H1 (cell line): ENCODE data around the gene FOXD4L6. TPM values are rescaled to one million over a fixed set of nuclear protein-coding genes. Genes with fewer than 3 reads are reported as not detected.
"Not testable (repeated sequence)": the region's sequence is repeated elsewhere in the genome, so short reads cannot be mapped to it uniquely, and the experiment has no call there.

Experiments used
- CTCF ChIA-PET: fragments of 300-600 bp; sonication (Branson Sonifier 250); formaldehyde crosslinking; loops from one replicate; lab custom pipeline; 2021; ENCODE audit not compliant: partially characterized antibody; lab: Charles Lee
- POLR2A ChIA-PET: fragments of 300-600 bp; sonication (Branson Sonifier 250); formaldehyde crosslinking; loops from one replicate; lab custom pipeline; 2021; ENCODE audit warnings: inconsistent platforms; ENCODE audit not compliant: partially characterized antibody; lab: Charles Lee
- DNase-seq, 2 experiments: peaks; one replicate each; pipeline versions ENCODE4 v3.0.0 to v3.0.0-alpha.2; 2010 to 2022; ENCODE audit warnings: low spot score in 2 of 2, low read depth in 1 of 2, mixed read lengths in 1 of 2
- FAIRE-seq: peaks from 2 replicates; lab custom pipeline; 2011; peaks lifted over from hg19 to GRCh38; lab: Jason Lieb, UNC
- H2AFZ ChIP-seq: 2 replicates; pipeline ENCODE4 v1.8.1; 2012; ENCODE audit warnings: low read length, inconsistent platforms
- H2AK5ac ChIP-seq: 2 replicates; pipeline ENCODE4 v1.6.1; 2013; ENCODE audit warnings: low read depth, low read length
- H2BK120ac ChIP-seq: replicated peaks from 2 replicates; pipeline ENCODE3; 2013; ENCODE audit warnings: low read depth, low read length, inconsistent platforms
- H2BK12ac ChIP-seq: 2 replicates; pipeline ENCODE4 v1.6.1; 2013; ENCODE audit warnings: low read depth, low read length
- H2BK15ac ChIP-seq: 2 replicates; pipeline ENCODE4 v1.6.1; 2013; ENCODE audit warnings: low read length
- H2BK20ac ChIP-seq: 2 replicates; pipeline ENCODE4 v1.6.1; 2013; ENCODE audit warnings: low read length
- H2BK5ac ChIP-seq: 2 replicates; pipeline ENCODE4 v1.6.1; 2013; ENCODE audit warnings: low read depth, low read length
- H3K14ac ChIP-seq: 2 replicates; pipeline ENCODE4 v1.6.1; 2013; ENCODE audit warnings: inconsistent platforms; ENCODE audit not compliant: insufficient read length
- H3K18ac ChIP-seq: 2 replicates; pipeline ENCODE4 v1.6.1; 2013; ENCODE audit warnings: low read length; ENCODE audit errors: extremely low read depth
- H3K23ac ChIP-seq: 2 replicates; pipeline ENCODE4 v1.6.1; 2013; ENCODE audit warnings: inconsistent platforms; ENCODE audit not compliant: insufficient read length
- H3K23me2 ChIP-seq: 2 replicates; pipeline ENCODE4 v1.6.1; 2013; ENCODE audit warnings: low read depth, low read length
- H3K27ac ChIP-seq: 2 replicates; pipeline ENCODE4 v1.6.1; 2011; ENCODE audit warnings: low read depth, low read length, inconsistent platforms
- H3K27me3 ChIP-seq, 4 experiments: replicated peaks in 1 of 4; 1 replicate in 1 of 4; 2 replicates in 3 of 4; pipeline versions ENCODE4 v1.6.1 to v1.8.1; 2011 to 2013; ENCODE audit warnings: low read length in 3 of 4, mild to moderate bottlenecking in 3 of 4, inconsistent platforms in 2 of 4, mixed read lengths in 2 of 4, moderate library complexity in 1 of 4; ENCODE audit not compliant: control insufficient read depth in 3 of 4, insufficient read depth in 3 of 4; ENCODE audit errors: extremely low read depth in 1 of 4
- H3K36me3 ChIP-seq, 4 experiments: 2 replicates each; pipeline versions ENCODE4 v1.6.1 to v1.8.1; 2011 to 2013; ENCODE audit warnings: mild to moderate bottlenecking in 4 of 4, low read length in 3 of 4, moderate library complexity in 2 of 4, control low read depth in 1 of 4, inconsistent platforms in 1 of 4; ENCODE audit not compliant: insufficient read depth in 4 of 4, control insufficient read depth in 2 of 4
- H3K4ac ChIP-seq: replicated peaks from 2 replicates; pipeline ENCODE3; 2013; ENCODE audit warnings: low read length, low read depth, mixed read lengths, inconsistent platforms; ENCODE audit not compliant: insufficient read length
- H3K4me1 ChIP-seq, 4 experiments: replicated peaks in 1 of 4; 1 replicate in 1 of 4; 2 replicates in 3 of 4; pipeline versions ENCODE4 v1.6.1 to v1.8.1; 2011 to 2013; ENCODE audit warnings: low read length in 3 of 4, inconsistent platforms in 2 of 4, mixed read lengths in 1 of 4; ENCODE audit not compliant: insufficient read depth in 4 of 4, control insufficient read depth in 3 of 4
- H3K4me2 ChIP-seq, 2 experiments: 2 replicates each; pipeline versions ENCODE4 v1.6.1 to v1.8.1; 2011 to 2013; ENCODE audit warnings: low read depth in 2 of 2, low read length in 2 of 2, control low read depth in 1 of 2, inconsistent platforms in 1 of 2, mild to moderate bottlenecking in 1 of 2; ENCODE audit not compliant: insufficient read depth in 1 of 2
- H3K4me3 ChIP-seq, 4 experiments: fragments of 200-600, 300-600 bp in 1 of 4; sonication (generic), shearing (Covaris generic), sonication (Bioruptor Twin) in 1 of 4; 2 replicates each; pipeline versions ENCODE4 v1.5.1 to v1.8.1; 2011 to 2016; ENCODE audit warnings: low read length in 4 of 4, low read depth in 3 of 4, control low read depth in 2 of 4, inconsistent platforms in 2 of 4, mild to moderate bottlenecking in 2 of 4, mixed read lengths in 1 of 4, moderate library complexity in 1 of 4; ENCODE audit not compliant: insufficient read depth in 2 of 4; ENCODE audit errors: extremely low read depth in 1 of 4
- H3K56ac ChIP-seq: replicated peaks from 2 replicates; pipeline ENCODE3; 2013; ENCODE audit warnings: low read depth, mild to moderate bottlenecking, mixed read lengths, low read length, inconsistent platforms; ENCODE audit not compliant: insufficient read length
- H3K79me1 ChIP-seq: 2 replicates; pipeline ENCODE4 v1.6.1; 2013; ENCODE audit warnings: low read depth, low read length, control low read depth
- H3K79me2 ChIP-seq, 2 experiments: 2 replicates each; pipeline versions ENCODE4 v1.6.1 to v1.8.1; 2012 to 2013; ENCODE audit warnings: low read length in 2 of 2, mild to moderate bottlenecking in 2 of 2, inconsistent platforms in 1 of 2; ENCODE audit not compliant: insufficient read depth in 2 of 2, control insufficient read depth in 1 of 2
- H3K9ac ChIP-seq, 4 experiments: replicated peaks in 1 of 4; 1 replicate in 1 of 4; 2 replicates in 3 of 4; pipeline versions ENCODE4 v1.6.1 to v1.8.1; 2011 to 2013; ENCODE audit warnings: low read depth in 3 of 4, low read length in 3 of 4, control low read depth in 2 of 4, mild to moderate bottlenecking in 2 of 4, moderate library complexity in 2 of 4, inconsistent platforms in 1 of 4; ENCODE audit errors: extremely low read depth in 1 of 4
- H3K9me3 ChIP-seq, 2 experiments: 2 replicates each; pipeline versions ENCODE4 v1.6.1 to v1.8.1; 2012 to 2013; ENCODE audit warnings: mild to moderate bottlenecking in 2 of 2, moderate library complexity in 2 of 2, control low read depth in 1 of 2, inconsistent platforms in 1 of 2, low read depth in 1 of 2, low read length in 1 of 2, mixed read lengths in 1 of 2; ENCODE audit not compliant: insufficient read depth in 2 of 2
- H4K20me1 ChIP-seq, 2 experiments: replicated peaks in 1 of 2; 2 replicates each; pipeline versions ENCODE3 to v1.8.1; 2011 to 2013; ENCODE audit warnings: inconsistent platforms in 2 of 2, low read length in 2 of 2, mild to moderate bottlenecking in 1 of 2; ENCODE audit not compliant: insufficient read depth in 2 of 2, control insufficient read depth in 1 of 2
- H4K5ac ChIP-seq: 2 replicates; pipeline ENCODE4 v1.6.1; 2013; ENCODE audit warnings: low read length, low read depth, mixed read lengths, inconsistent platforms; ENCODE audit not compliant: insufficient read length
- H4K8ac ChIP-seq: 2 replicates; pipeline ENCODE4 v1.8.0; 2013; ENCODE audit warnings: mild to moderate bottlenecking, moderate library complexity, low read length, inconsistent platforms; ENCODE audit not compliant: insufficient read depth; ENCODE audit errors: extremely low read depth
- H4K91ac ChIP-seq: replicated peaks from 2 replicates; pipeline ENCODE3; 2013; ENCODE audit warnings: low read length, mixed read lengths, inconsistent platforms; ENCODE audit not compliant: insufficient read length
- WGBS, 2 experiments: shearing (Covaris generic) in 1 of 2; methylation state at CpG; one replicate each; pipeline versions ENCODE4 v1.1.6 to v1.1.7; 2013 to 2015; ENCODE audit warnings: low lambda C conversion rate in 2 of 2, mixed read lengths in 2 of 2, inconsistent platforms in 1 of 2, low coverage in 1 of 2, missing lambda C conversion rate in 1 of 2; ENCODE audit not compliant: insufficient replicate concordance in 2 of 2, insufficient coverage in 1 of 2, insufficient read length in 1 of 2; ENCODE audit errors: extremely low coverage in 1 of 2, missing lambda C conversion rate in 1 of 2; 5-methylcytosine and 5-hydroxymethylcytosine counted together
- polyA plus RNA-seq, 7 experiments: library from polyadenylated mRNA; depleted of rRNA in 3 of 7; stranded (reverse) in 5 of 7; unstranded in 2 of 7; fragments of >200 nt in 5 of 7; fragments of 200-250 nt in 2 of 7; gene quantifications; 1 replicate in 5 of 7; 2 replicates in 1 of 7; 4 replicates in 1 of 7; pipeline versions ENCODE4 v1.2.1 to v1.2.3, GENCODE V29; 2011 to 2013; ENCODE audit warnings: missing spikeins in 2 of 7, mixed read lengths in 2 of 7
- total RNA-seq: library from RNA; stranded (reverse); fragmentation: NEBNext Ultra II Directional; extraction: Animal tissue kit (Norgen Biotek cat#: 25700); gene quantifications from 2 replicates; pipeline ENCODE4 v1.2.1, GENCODE V29; 2021

The FOXD4L6 gene
- total and polyA plus RNA-seq, 2 of the 8 experiments (the other 6 are each of a cell fraction or from before 2014, with no cell fraction given) = 0.13 TPM; not detected in 1

GRCh38 chr9:41086685-41087084 is 41.8 kb downstream of the FOXD4L6 start:
- H3K79me2 ChIP-seq, H3K23me2 ChIP-seq, H3K4ac ChIP-seq, H2BK12ac ChIP-seq, DNase-seq, H3K14ac ChIP-seq, H2BK5ac ChIP-seq, POLR2A ChIA-PET, H3K56ac ChIP-seq, H3K9me3 ChIP-seq, H4K20me1 ChIP-seq, H3K23ac ChIP-seq, H3K4me2 ChIP-seq, H3K18ac ChIP-seq, H2BK20ac ChIP-seq, CTCF ChIA-PET, H4K5ac ChIP-seq, H4K91ac ChIP-seq, H3K4me3 ChIP-seq, H3K36me3 ChIP-seq, H2BK120ac ChIP-seq, H3K9ac ChIP-seq, H4K8ac ChIP-seq, H2AK5ac ChIP-seq, FAIRE-seq, H3K27ac ChIP-seq, H3K79me1 ChIP-seq, H2BK15ac ChIP-seq, H3K4me1 ChIP-seq, H2AFZ ChIP-seq: not testable (repeated sequence)
- H3K27me3 ChIP-seq = peaks cover 2 to 17% (median 8%) of the 10 kb centered on the region in 4 experiments
- WGBS, 2 experiments = no CpG with 5 or more reads among the region's 1 CpG

- H2BK120ac ChIP-seq, H4K91ac ChIP-seq, POLR2A ChIA-PET: not testable (repeated sequence)
These were observed 42.3 kb downstream of the FOXD4L6 start for GRCh38 chr9:41086215-41086614.

More at GRCh38 chr9:41086215-41086614, 42.3 kb downstream of the FOXD4L6 start:
- H3K9me3 ChIP-seq, DNase-seq, H2AK5ac ChIP-seq, H4K20me1 ChIP-seq, H3K27ac ChIP-seq, FAIRE-seq, H3K56ac ChIP-seq, CTCF ChIA-PET, H2BK20ac ChIP-seq, H3K79me2 ChIP-seq, H3K79me1 ChIP-seq, H3K23ac ChIP-seq, H3K14ac ChIP-seq, H2BK12ac ChIP-seq, H3K4me1 ChIP-seq, H3K4me2 ChIP-seq, H2BK15ac ChIP-seq, H3K9ac ChIP-seq, H4K5ac ChIP-seq, H3K23me2 ChIP-seq, H3K4ac ChIP-seq, H2BK5ac ChIP-seq, H3K18ac ChIP-seq, H3K36me3 ChIP-seq, H2AFZ ChIP-seq, H4K8ac ChIP-seq, H3K4me3 ChIP-seq: not testable (repeated sequence)
- 62% methylated on average over 3 of the region's 3 CpGs; no CpG with 5 or more reads in 1 of the 2 experiments for WGBS, 2 experiments
- peaks cover 2 to 17% (median 8%) of the 10 kb centered on the region in 4 experiments for H3K27me3 ChIP-seq
